Epithelial cell of proximal tubule (primary cell): ENCODE measurements around the gene LRRC8A. TPM values are rescaled to one million over a fixed set of nuclear protein-coding genes. Genes with fewer than 3 reads are reported as not detected.

Experiments
- DNase-seq: peaks from one replicate; pipeline ENCODE4 v3.0.0-alpha.2; 2011; ENCODE audit warnings: low read depth
- H3K4me3 ChIP-seq: 2 replicates; pipeline ENCODE4 v1.5.1; 2011; ENCODE audit warnings: low read depth, mild to moderate bottlenecking, low read length
- total RNA-seq: library from RNA; depleted of rRNA; stranded (reverse); fragments of >200 nt; gene quantifications from 2 replicates; pipeline ENCODE4 v1.2.3, GENCODE V29; 2015
- TF ChIP-seq, protein P1 (sequence below): conservative IDR thresholded peaks from 2 replicates; pipeline ENCODE4 v1.5.1; 2012; ENCODE audit warnings: low read depth, mild to moderate bottlenecking, low read length

LRRC8A gene
- total RNA-seq, 1 donor from 2014 or later = 104 TPM

DNA sequence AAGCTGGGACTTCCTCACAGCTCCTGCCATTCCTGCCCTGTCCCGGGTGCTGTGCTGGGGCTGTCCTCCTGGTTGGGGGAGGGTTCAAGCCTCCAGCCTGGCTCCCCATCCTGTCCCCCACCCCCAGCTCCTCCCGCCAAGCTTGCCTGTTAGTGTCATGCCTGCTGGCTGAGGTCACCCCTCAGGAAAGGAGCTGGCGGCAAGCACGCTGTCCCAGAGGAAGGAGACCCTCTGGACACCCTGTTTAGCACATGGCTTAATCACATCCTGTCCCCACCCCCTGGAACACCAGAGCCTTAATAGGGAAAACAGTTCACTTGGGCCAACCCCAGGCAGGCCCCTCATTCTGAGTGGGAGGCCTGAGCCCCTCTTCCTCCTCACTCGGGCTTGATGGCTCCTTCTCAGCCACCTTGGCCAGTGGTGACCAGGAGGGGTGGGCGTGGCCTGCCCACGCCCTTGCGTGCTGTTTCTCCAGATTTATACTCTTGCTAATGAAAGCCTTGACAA lies 29.6 kb downstream of the LRRC8A start:
- no peak for DNase-seq
- no peak overlapping the region for H3K4me3 ChIP-seq
- TF ChIP-seq, protein P1, sequence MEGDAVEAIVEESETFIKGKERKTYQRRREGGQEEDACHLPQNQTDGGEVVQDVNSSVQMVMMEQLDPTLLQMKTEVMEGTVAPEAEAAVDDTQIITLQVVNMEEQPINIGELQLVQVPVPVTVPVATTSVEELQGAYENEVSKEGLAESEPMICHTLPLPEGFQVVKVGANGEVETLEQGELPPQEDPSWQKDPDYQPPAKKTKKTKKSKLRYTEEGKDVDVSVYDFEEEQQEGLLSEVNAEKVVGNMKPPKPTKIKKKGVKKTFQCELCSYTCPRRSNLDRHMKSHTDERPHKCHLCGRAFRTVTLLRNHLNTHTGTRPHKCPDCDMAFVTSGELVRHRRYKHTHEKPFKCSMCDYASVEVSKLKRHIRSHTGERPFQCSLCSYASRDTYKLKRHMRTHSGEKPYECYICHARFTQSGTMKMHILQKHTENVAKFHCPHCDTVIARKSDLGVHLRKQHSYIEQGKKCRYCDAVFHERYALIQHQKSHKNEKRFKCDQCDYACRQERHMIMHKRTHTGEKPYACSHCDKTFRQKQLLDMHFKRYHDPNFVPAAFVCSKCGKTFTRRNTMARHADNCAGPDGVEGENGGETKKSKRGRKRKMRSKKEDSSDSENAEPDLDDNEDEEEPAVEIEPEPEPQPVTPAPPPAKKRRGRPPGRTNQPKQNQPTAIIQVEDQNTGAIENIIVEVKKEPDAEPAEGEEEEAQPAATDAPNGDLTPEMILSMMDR = no peak

DNA sequence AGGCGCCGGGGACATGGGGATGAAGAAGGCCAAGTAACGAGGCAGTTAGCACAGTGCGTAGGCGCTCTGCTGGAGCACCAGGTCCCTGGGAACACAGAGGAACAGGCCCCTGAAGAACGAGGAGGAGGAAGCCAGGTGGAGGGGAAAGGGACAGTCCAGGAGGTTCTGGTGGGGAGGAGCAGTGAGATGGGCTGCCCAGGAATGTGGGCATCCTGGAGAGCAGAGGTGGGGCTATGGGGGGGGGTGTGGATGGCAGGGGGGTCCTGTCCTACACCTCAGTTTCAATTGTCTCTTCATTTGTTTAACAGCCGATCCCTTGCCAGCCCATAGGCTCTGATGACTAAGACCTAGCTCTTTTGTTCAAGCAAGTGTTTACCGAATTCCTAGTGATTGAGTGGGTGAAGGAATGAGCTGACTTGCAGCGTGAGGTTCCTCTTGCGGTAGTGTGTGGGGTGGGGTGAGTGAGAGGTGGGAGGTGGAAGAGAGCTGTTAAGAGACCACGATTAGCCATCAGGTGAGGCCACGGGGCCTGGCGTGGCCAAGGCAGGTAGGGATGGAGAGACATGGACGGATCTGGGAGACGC lies 30.4 kb downstream of the LRRC8A start:
- peak; percentile 63 for DNase-seq
- TF ChIP-seq, protein P1 = no peak
- H3K4me3 ChIP-seq = no peak overlapping the region

DNA sequence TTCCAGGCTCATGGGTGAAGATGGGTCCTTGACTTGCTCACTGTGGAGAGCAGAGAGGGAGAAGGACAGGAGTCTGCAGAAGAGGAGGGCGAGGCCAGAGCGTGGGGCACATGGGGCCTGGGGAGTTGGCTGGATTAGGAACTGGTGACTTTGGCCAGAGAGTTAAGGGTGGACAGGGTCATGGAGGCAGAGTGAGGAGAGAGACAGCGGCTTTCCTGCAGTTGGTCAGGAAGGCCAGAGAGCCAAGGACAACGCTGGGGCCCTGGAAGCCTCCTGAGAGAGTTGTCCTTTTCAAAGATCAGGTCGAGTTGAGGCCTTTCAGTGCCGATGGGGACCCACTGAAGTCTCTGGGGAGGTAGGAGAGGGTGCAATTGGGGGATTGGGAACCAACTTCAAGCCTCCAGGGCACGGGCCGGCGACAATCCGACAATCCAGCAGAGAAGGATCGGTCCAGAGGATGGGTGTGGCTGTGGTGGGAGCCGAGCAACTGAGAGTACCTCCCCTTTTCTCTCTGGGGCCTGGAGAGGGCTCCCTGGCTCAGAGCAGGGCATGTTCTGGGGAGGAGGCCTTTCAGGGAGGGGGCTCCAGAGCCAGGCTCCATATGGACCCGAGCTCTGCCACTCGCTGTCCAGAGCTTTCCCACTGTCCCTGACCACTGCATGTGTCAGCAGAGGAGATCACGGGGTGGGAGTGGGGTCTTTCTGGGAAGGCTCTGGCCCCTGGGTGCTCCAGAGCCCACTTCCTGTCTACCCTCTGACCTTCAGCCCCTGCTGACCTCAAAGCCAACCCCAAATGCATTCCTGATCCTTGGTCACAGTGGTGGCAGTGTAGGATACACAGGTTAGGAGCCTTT lies 31.3 kb downstream of the LRRC8A start:
- no peak for DNase-seq
- TF ChIP-seq, protein P1 = no peak
- no peak overlapping the region for H3K4me3 ChIP-seq

DNA sequence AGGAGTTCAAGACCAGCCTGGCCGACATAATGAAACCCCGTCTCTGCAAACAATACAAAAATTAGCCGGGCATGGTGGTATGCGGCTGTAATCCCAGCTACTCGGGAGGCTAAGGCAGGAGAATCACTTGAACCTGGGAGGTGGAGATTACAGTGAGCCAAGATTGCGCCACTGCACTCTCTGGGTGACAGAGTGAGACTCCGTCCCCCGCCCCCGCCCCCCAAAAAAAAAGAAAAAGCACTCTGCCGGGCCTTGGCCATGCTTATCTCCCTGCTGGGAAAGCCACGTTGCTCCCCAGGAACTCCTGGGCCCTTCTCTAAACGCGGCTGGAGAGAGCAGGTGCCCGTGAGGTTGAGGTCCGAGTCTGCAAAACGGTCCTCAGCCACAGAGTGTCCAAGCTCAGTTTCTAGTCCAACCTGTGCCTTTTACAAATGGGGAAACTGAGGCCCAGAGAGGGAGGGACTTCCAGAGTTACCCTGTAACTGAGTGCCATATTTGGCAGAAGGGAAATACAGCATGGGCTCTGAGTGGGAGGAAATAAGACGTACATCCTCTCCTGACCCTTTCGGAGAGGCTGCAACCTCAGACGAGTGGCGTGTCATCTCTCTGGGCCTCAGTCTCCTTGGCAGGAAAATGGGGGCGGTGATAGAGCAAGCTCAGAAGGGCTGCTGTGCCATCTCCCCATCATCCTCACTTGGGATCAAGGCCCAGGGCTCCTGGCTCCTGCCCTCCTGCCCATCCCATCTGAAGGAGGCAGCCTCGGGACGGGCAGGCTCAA lies 32.3 kb downstream of the LRRC8A start:
- DNase-seq = no peak
- no peak overlapping the region for H3K4me3 ChIP-seq
- TF ChIP-seq, protein P1 = no peak

DNA sequence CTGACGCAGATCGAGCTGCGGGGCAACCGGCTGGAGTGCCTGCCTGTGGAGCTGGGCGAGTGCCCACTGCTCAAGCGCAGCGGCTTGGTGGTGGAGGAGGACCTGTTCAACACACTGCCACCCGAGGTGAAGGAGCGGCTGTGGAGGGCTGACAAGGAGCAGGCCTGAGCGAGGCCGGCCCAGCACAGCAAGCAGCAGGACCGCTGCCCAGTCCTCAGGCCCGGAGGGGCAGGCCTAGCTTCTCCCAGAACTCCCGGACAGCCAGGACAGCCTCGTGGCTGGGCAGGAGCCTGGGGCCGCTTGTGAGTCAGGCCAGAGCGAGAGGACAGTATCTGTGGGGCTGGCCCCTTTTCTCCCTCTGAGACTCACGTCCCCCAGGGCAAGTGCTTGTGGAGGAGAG lies 34.3 kb downstream of the LRRC8A start:
- DNase-seq = no peak
- TF ChIP-seq, protein P1 = no peak
- no peak overlapping the region for H3K4me3 ChIP-seq

DNA sequence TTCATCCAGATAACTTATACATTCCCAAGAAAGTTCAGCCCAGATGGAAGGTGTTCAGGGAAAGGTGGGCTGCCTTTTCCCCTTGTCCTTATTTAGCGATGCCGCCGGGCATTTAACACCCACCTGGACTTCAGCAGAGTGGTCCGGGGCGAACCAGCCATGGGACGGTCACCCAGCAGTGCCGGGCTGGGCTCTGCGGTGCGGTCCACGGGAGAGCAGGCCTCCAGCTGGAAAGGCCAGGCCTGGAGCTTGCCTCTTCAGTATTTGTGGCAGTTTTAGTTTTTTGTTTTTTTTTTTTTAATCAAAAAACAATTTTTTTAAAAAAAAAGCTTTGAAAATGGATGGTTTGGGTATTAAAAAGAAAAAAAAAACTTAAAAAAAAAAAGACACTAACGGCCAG lies 34.8 kb downstream of the LRRC8A start:
- H3K4me3 ChIP-seq = no peak overlapping the region
- DNase-seq = no peak
- TF ChIP-seq, protein P1 = no peak
